A204.1 (cell line): Measurements from ENCODE around the gene HSH2D.

Source experiments
- FAIRE-seq: peaks from 2 replicates; lab custom pipeline; 2012; peaks lifted over from hg19 to GRCh38; lab: Jason Lieb, UNC

The HSH2D gene

GRCh38 chr19:16197622-16198369, 54.3 kb downstream of the HSH2D start, which contains the start of gene AP1M1:
AP1M1 (plus strand) TSS chr19:16197911; CDS start chr19:16198027, 116 bp downstream.
- peak; percentile 67 for FAIRE-seq

- no peak for FAIRE-seq
Observed at GRCh38 chr19:16198370-16198651, 54.8 kb downstream of the HSH2D start.

DNA sequence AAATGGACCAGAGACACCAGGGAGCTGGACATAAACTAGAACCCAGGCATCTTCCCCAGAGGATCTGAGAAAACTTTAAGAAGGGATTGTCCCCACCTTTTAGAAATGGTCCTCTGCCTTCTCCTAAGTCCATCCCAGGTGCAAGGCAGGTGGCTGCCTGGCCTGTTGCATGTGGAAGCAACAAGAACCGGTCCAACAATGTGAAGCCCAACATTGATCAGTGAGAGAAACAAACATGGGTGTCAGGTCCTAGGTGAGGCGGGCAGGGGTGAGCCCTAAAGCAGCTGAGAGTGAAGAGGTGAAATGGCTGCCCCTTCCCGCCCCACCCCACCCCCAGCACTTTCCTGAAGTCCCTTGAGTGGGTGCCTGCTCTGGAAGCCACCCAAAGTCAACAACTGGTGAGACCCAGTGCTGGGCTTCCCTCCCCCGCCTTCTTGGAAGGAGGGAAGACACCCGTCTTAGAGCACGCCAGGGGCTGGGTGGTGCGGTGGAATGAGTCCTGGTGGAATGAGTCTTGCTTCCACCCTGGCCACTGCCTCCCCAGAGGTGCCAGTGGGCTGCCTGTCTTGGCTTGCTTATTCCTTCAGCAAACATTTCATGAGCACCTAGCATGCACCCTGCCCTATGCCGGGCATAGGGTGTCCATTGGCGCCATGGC, 55.9 kb downstream of the HSH2D start:
- no peak for FAIRE-seq

- no peak for FAIRE-seq
Observed at GRCh38 chr19:16200038-16201010, 56.8 kb downstream of the HSH2D start.

- FAIRE-seq: no peak
Observed at GRCh38 chr19:16201011-16201391, 57.5 kb downstream of the HSH2D start.

GRCh38 chr19:16202320-16203255, 59.1 kb downstream of the HSH2D start:
- no peak for FAIRE-seq

DNA sequence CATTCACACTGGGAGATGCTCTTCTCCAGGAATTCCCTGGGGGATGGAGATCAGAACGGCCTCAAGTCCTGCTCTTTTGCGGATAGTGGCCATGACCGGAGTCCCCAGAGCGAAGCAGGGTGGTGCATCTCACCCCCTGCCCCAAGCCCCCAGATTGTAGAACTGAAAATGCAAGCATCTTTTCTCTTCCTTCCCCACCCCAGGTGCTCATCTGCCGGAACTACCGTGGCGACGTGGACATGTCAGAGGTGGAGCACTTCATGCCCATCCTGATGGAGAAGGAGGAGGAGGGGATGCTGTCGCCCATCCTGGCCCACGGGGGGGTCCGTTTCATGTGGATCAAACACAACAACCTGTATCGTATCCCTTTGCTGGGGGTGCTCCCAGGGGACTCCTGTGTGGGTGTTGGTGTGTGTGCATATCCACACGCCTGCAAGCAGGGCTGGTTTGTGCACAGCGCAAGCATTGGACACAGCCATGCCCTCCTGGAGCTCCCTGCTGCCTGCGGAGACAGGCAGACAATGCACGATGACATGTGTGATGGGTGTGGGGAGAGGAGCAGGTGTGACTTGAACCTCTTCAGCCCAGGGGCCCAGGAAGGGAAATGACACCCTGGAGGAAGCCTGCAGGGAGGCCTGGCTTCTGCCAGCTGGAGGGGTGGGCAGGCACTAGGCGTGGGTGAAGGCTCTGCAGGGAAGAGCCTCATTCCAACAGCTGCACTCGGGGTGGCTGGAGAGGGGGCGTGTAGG, 59.9 kb downstream of the HSH2D start:
- FAIRE-seq: no peak

DNA sequence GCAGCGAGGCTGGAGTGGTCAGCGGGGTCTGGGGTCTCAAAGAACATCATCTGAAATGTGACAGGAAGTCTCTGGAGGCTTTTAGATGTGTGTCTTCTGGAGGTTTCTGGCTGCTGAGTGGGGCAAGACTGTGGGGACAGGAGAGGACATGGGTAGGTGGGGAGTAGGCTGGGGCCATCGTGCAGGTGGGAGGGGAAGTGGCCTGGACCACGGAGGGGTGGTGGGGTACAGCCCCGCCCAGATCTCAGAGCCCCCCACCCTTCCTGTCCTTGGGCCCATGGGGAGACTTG, 60.5 kb downstream of the HSH2D start:
- no peak for FAIRE-seq

- FAIRE-seq: no peak
Observed at GRCh38 chr19:16205205-16206045, 61.9 kb downstream of the HSH2D start.

- FAIRE-seq: no peak
Observed at GRCh38 chr19:16206046-16206605, 62.6 kb downstream of the HSH2D start.

GRCh38 chr19:16206637-16207036, 63.2 kb downstream of the HSH2D start:
- no peak for FAIRE-seq

DNA sequence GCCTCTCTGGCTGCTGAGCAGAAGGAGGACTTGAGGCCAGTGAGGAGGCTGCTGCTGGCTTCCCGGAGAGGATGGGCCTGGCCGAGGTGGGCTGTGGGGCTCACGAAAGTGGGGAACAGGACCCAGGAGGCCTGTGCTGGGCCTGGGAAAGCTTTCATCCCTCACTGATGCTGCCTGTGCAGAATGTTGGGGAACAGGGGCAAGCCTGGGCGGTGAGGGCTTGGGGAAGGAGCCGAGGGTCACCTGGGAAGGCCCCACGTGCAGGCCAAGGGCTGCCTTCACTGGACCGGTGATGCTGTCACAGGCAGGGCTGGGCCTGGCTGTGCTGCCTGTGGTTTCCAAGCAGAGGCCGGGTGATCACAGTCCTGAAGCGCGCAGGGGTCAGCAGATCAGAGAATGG, 63.6 kb downstream of the HSH2D start:
- no peak for FAIRE-seq

GRCh38 chr19:16207490-16208025, 64.1 kb downstream of the HSH2D start:
- FAIRE-seq: no peak
